Spleen (tissue), 7 donors: ENCODE results near the gene DCPS.

ENCODE experiments used
- POLR2A ChIP-seq, 3 donors: fragments of 450-650 bp; IDR thresholded peaks; one replicate each; pipeline ENCODE4 v1.5.1; 2017; ENCODE audit warnings: antibody characterized with exemption in 3 of 3, mild to moderate bottlenecking in 1 of 3
- POLR2AphosphoS5 ChIP-seq, 3 donors: sonication (generic); formaldehyde crosslinking; IDR thresholded peaks; one replicate each; pipeline ENCODE4 v1.5.1; 2017; ENCODE audit warnings: antibody characterized with exemption in 3 of 3
- TF ChIP-seq, protein P1 (sequence below), 11 experiments: fragments of 200-600 bp in 7 of 11; fragments of 450-650 bp in 4 of 11; sonication (generic) in 4 of 11; IDR thresholded peaks in 8 of 11; conservative IDR thresholded peaks in 3 of 11; 1 replicate in 7 of 11; 2 replicates in 4 of 11; pipeline versions ENCODE4 v1.4.0 to v1.8.0; 2016 to 2021; ENCODE audit warnings: antibody characterized with exemption in 11 of 11, inconsistent platforms in 4 of 11, mild to moderate bottlenecking in 1 of 11
- donor health status: DM: no; HTN: no; CAD: no; lungs with moderate emphysema.
- donor health status: DM: no; HTN: no; CAD: no.
- donor health status: DM: no; HTN: no; CAD: no.

DNA sequence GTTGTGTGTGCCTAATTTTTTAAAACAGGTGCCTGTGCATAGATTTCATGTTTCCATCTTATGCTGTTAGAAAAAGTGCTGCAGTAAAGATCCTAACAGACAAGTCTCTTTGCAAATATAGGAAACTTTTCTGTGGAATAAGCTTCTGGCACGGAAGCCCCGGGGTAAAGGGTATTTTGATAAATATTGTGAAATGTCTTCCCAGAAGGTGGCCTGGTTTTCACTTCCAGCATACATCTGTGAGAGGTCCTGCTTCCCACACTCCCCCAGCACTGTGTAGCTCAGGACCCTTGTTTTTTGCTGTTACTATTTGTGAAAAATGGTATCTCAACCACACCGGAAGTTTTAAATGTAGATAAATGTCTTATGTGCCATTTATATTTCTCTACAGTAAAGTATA, 66.2 kb downstream of the DCPS start:
- no peak for TF ChIP-seq POLR2AphosphoS5 (IDR thresholded peaks at IDR 0.05)
- TF ChIP-seq, protein P1, sequence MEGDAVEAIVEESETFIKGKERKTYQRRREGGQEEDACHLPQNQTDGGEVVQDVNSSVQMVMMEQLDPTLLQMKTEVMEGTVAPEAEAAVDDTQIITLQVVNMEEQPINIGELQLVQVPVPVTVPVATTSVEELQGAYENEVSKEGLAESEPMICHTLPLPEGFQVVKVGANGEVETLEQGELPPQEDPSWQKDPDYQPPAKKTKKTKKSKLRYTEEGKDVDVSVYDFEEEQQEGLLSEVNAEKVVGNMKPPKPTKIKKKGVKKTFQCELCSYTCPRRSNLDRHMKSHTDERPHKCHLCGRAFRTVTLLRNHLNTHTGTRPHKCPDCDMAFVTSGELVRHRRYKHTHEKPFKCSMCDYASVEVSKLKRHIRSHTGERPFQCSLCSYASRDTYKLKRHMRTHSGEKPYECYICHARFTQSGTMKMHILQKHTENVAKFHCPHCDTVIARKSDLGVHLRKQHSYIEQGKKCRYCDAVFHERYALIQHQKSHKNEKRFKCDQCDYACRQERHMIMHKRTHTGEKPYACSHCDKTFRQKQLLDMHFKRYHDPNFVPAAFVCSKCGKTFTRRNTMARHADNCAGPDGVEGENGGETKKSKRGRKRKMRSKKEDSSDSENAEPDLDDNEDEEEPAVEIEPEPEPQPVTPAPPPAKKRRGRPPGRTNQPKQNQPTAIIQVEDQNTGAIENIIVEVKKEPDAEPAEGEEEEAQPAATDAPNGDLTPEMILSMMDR (IDR thresholded peaks at IDR 0.05 in 8 of 11, conservative IDR thresholded peaks at IDR 0.05 in 3 of 11) = no peak
- no peak for TF ChIP-seq POLR2A (IDR thresholded peaks at IDR 0.05)
